Measurements from ENCODE around the gene SNRNP70. TPM values are rescaled to one million over a fixed set of nuclear protein-coding genes. Genes with fewer than 3 reads are reported as not detected.

SNRNP70 gene
- total and polyA plus RNA-seq, 10 of the 15 experiments (the other 5 are each of a cell fraction or from before 2014, with no cell fraction given), result 2.7 to 453 (median 159) TPM

DNA sequence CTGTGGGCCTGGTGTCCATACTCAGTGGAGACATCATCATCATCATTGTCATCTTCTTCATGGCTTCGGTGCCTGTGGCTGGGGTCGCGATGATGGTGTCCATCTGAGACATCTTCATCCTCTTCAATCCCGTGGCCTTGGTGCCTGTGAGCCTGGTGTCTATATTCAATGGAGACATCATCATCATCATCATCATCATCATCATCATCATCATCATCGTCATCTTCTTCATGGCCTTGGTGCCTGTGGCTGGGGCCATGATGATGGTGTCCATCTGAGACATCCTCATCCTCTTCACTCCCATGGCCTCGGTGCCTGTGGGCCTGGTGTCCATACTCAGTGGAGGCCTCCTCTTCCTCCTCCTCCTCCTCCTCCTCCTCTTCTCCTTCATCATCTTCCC, 69.0 kb downstream of the SNRNP70 start (continued):
- no peak for TF ChIP-seq SRF (IDR thresholded peaks at IDR 0.05; ENCODE audit: low read depth in 2 of 2, low read length in 2 of 2)
- TF ChIP-seq ZNF207 (IDR thresholded peaks at IDR 0.05; ENCODE audit: borderline replicate concordance), result no peak
- TF ChIP-seq POLR2A (IDR thresholded peaks at IDR 0.05; ENCODE audit: low read depth, low read length), result no peak

- WGBS (ENCODE audit: insufficient coverage, insufficient replicate concordance, low lambda C conversion rate, missing lambda C conversion rate), result 25% methylated on average over 17 of the region's 19 CpGs
- ATAC-seq (no peak), DNase-seq (ENCODE audit: low read depth, low spot score) (no peak), FAIRE-seq (no peak)
- Histone ChIP-seq H3K4me1 (ENCODE audit: control insufficient read depth, insufficient read depth, low read length) (peaks cover 5% of the 10 kb centered on the region; the same call in 1 of the 2 replicates), H3K79me2 (ENCODE audit: control insufficient read depth, insufficient read depth, low read length) (no peaks in the 10 kb centered on the region), H3K4me2 (ENCODE audit: control insufficient read depth, insufficient read depth) (no peak within 1 kb of the TSS), H4K20me1 (ENCODE audit: control insufficient read depth, insufficient read depth) (no peaks in the 10 kb centered on the region), H3K4me3 (no peak within 1 kb of the TSS), H3K9ac (ENCODE audit: control insufficient read depth, insufficient read depth, low read length) (no peak within 1 kb of the TSS), H3K36me3 (ENCODE audit: control insufficient read depth in 2 of 2, insufficient read depth in 2 of 2, low read length in 1 of 2) (no peaks in the 10 kb centered on the region), H3K27ac (ENCODE audit: control insufficient read depth, insufficient read depth) (no peak within 1 kb of the TSS), H3K9me3 (replicated peaks; ENCODE audit: control insufficient read depth, insufficient read depth, low read length) (peaks cover 4% of the 10 kb centered on the region; the same call in 2 of the 3 replicates), H2AFZ (ENCODE audit: control insufficient read depth, low read depth, low read length) (no peak within 1 kb of the TSS), H3K27me3 (replicated peaks in 1 of 2; ENCODE audit: control insufficient read depth in 2 of 2, insufficient read depth in 2 of 2, low read length in 1 of 2) (peaks cover 0 to 15% of the 10 kb centered on the region in 2 experiments; a peak in 2 of 4 replicates)
- TF ChIP-seq, protein P1, sequence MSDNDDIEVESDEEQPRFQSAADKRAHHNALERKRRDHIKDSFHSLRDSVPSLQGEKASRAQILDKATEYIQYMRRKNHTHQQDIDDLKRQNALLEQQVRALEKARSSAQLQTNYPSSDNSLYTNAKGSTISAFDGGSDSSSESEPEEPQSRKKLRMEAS (IDR thresholded peaks at IDR 0.05; ENCODE audit: low read depth, low read length), result no peak
- TF ChIP-seq ZBTB40 (IDR thresholded peaks at IDR 0.05; ENCODE audit: borderline replicate concordance) (no peak), JUNB (IDR thresholded peaks at IDR 0.05) (no peak), NFYA (IDR thresholded peaks at IDR 0.05; ENCODE audit: borderline replicate concordance, low read depth, low read length) (no peak), EZH2 (IDR thresholded peaks at IDR 0.05; ENCODE audit: borderline replicate concordance, control insufficient read depth, low read depth, low read length) (no peak), RELB (IDR thresholded peaks at IDR 0.05; ENCODE audit: low read depth) (no peak), GABPA (IDR thresholded peaks at IDR 0.05; ENCODE audit: low read depth) (no peak)
- no TSS peak for BruUV-seq (replicated peaks)
- ChIA-PET SMC1A (ENCODE audit: uncharacterized antibody, unreplicated experiment) (no interaction called here), RAD21 (ENCODE audit: unreplicated experiment) (no interaction called here), POLR2A (no interaction called here), CTCF (interaction anchor here (0.7 to 1.0 kb wide), 2 partner anchors 57 to 85 kb away, joined by 4 to 5 read pairs; no protein-coding TSS in a partner anchor)
- in situ Hi-C loops (cut with MboI) (no loop called here), intact Hi-C loops (cut with micrococcal nuclease; ENCODE audit: unreplicated experiment) (no loop called here)
Observed at GRCh38 chr19:49155005-49155819, 70.0 kb downstream of the SNRNP70 start, which contains the start of gene HRC. Gene HRC, minus strand, starts transcription at chr19:49155396. Its CDS starts 159 bp downstream, at chr19:49155237.

Data from GM12878 (cell line).